GM13977 (cell line): Measurements from ENCODE around the gene HMGN2.

Experiments used
- DNase-seq: peaks from one replicate; pipeline ENCODE4 v3.0.0; 2012; ENCODE audit warnings: low spot score
- CTCF ChIP-seq: IDR thresholded peaks from 2 replicates; pipeline ENCODE4 v1.5.1; 2012; ENCODE audit warnings: mild to moderate bottlenecking, control low read depth; ENCODE audit not compliant: insufficient read depth; ENCODE audit errors: extremely low read depth, missing control alignments
- in situ Hi-C: fragments of 300-500 bp; cut with MboI; formaldehyde crosslinking; loops from one replicate; pipeline ENCODE4 v1.12.0; 2022; ENCODE audit warnings: low sequenced_read_pairs, low pct_unique_long_range_greater_than_20kb, mixed read lengths, inconsistent platforms; ENCODE audit not compliant: unreplicated experiment

Gene HMGN2

DNA sequence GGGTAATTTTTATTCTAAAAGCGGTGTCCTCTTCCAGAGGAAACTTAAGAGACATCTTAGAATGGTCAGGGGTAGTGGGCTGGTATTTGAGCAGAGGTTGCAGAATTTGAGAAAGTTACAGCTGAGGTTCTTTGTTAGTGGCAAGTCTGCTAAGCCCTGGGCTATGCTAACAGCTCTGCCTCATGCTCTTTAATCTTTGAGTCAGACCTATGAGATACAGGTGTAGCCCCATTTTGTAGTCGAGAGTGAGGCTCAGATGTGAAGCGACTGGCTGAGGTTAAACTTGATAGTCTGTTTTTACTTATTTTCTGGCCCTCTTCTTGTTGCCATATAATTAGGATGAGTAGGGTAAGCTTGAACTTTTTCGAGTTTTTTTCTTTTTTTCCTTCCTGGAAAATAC lies 4.7 kb downstream of the HMGN2 start:
- in situ Hi-C loops = no loop called here
- no peak for DNase-seq
- no peak for TF ChIP-seq CTCF

- in situ Hi-C loops = no loop called here
- TF ChIP-seq CTCF = no peak
- no peak for DNase-seq
These were observed 5.4 kb downstream of the HMGN2 start for GRCh38 chr1:26477446-26478152.

DNA sequence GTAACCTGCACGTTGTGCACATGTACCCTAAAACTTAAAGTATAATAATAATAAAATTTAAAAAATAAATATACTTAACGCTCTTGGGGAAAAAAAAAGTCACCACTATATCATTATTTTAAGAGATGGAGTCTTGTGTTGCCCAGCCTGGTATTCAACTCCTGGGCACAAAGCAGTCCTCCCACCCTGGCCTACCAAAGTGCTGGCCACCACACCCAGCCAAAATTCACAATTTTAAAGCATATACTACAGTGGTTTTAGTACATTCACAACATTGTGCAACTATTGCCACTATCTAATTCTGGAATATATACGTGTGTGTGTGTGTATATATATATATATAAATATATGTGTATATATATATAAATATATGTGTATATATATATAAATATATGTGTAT lies 5.9 kb downstream of the HMGN2 start:
- TF ChIP-seq CTCF = no peak
- in situ Hi-C loops = no loop called here
- no peak for DNase-seq

DNA sequence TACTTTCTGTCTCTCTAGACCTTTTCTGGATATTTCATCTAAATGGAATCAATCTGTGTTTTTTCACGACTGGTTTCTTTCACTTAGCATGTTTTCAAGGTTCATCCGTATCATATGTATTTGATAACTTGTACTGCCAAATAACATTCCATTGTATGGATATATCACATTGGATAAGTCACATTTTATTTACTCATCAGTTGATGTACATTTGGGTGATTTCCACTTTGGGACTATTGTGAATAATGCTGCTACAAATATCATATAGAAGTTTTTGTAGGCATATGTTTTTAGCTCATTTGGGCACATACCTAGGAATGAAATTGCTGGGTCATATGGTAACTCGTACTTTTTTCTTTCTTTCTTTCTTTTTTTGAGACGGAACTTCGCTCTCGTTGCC lies 6.7 kb downstream of the HMGN2 start:
- no peak for DNase-seq
- TF ChIP-seq CTCF = no peak
- in situ Hi-C loops = no loop called here

DNA sequence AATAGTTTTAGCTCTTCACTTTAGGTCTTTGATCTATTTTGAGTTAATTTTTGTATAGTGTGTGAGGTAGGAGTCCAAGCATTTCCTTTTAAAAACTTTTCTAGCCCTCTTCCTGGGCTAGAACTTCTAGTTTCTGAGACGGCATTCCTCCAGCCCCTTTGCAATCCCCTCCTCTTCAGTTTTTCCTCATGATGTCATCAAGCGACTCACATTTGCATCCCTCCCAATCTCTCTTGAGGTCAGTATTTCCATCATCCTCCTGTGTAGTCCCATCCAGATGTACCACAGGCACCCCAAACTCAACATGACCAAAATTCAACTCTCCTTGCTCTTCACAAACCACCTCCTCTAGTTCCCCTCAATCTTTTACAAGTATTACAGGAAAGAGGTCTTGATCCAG lies 10.7 kb downstream of the HMGN2 start:
- TF ChIP-seq CTCF = no peak
- DNase-seq = no peak
- in situ Hi-C loops = no loop called here

GRCh38 chr1:26483980-26484379 lies 11.7 kb downstream of the HMGN2 start:
- in situ Hi-C loops = no loop called here
- TF ChIP-seq CTCF = no peak
- no peak for DNase-seq
